ENCODE results near the gene SLC25A24. TPM values are rescaled to one million over a fixed set of nuclear protein-coding genes. Genes with fewer than 3 reads are reported as not detected.

The SLC25A24 gene
- total and polyA plus RNA-seq, 2 experiments from 2014 or later, result 32.5 to 69.2 TPM

- 95% methylated on average over 1 of the region's 1 CpG for WGBS (ENCODE audit: low lambda C conversion rate, missing lambda C conversion rate)
- no peaks in the 10 kb centered on the region for H3K27me3 ChIP-seq
Measured at GRCh38 chr1:108100148-108100547, 100.0 kb downstream of the SLC25A24 start.

GRCh38 chr1:108097018-108097417 lies 103.1 kb downstream of the SLC25A24 start:
- Histone ChIP-seq H3K4me3 (no peak overlapping the region), H4K20me1 (ENCODE audit: insufficient read depth, poor library complexity, severe bottlenecking) (no peaks in the 10 kb centered on the region), H3K4me1 (ENCODE audit: insufficient read depth) (no peaks in the 10 kb centered on the region), H3K79me2 (no peaks in the 10 kb centered on the region), H2AFZ (no peak overlapping the region), H3K27ac (no peak overlapping the region), H3K9me3 (ENCODE audit: low read depth) (no peaks in the 10 kb centered on the region), H3K4me2 (no peak overlapping the region), H3K9me2 (replicated peaks; ENCODE audit: insufficient read depth) (no peaks in the 10 kb centered on the region), H3K27me3 (no peaks in the 10 kb centered on the region), H3K36me3 (replicated peaks; ENCODE audit: insufficient read depth, low read depth) (no peaks in the 10 kb centered on the region)
- TF ChIP-seq CTCF (IDR thresholded peaks at IDR 0.05; ENCODE audit: poor library complexity) (no peak), EZH2 (IDR thresholded peaks at IDR 0.05; ENCODE audit: borderline replicate concordance) (no peak), EZH2phosphoT487 (IDR thresholded peaks at IDR 0.05; ENCODE audit: low read depth, severe bottlenecking, unreplicated experiment) (no peak)
- no peak for DNase-seq (ENCODE audit: low spot score)

More at GRCh38 chr1:108100148-108100547, 100.0 kb downstream of the SLC25A24 start:
- no peaks in the 10 kb centered on the region for H3K9me2 ChIP-seq (replicated peaks; ENCODE audit: insufficient read depth)
- H3K27ac ChIP-seq, result no peak overlapping the region
- DNase-seq (ENCODE audit: low spot score), result no peak
- H3K9me3 ChIP-seq (ENCODE audit: low read depth), result no peaks in the 10 kb centered on the region
- H3K4me2 ChIP-seq, result no peak overlapping the region
- no peaks in the 10 kb centered on the region for H3K36me3 ChIP-seq (replicated peaks; ENCODE audit: insufficient read depth, low read depth)
- no peak overlapping the region for H3K4me3 ChIP-seq
- H3K79me2 ChIP-seq, result no peaks in the 10 kb centered on the region
- H2AFZ ChIP-seq, result no peak overlapping the region
- no peak for TF ChIP-seq EZH2phosphoT487 (IDR thresholded peaks at IDR 0.05; ENCODE audit: low read depth, severe bottlenecking, unreplicated experiment)
- no peak for TF ChIP-seq EZH2 (IDR thresholded peaks at IDR 0.05; ENCODE audit: borderline replicate concordance)
- TF ChIP-seq CTCF (IDR thresholded peaks at IDR 0.05; ENCODE audit: poor library complexity), result no peak
- no peaks in the 10 kb centered on the region for H4K20me1 ChIP-seq (ENCODE audit: insufficient read depth, poor library complexity, severe bottlenecking)
- H3K4me1 ChIP-seq (ENCODE audit: insufficient read depth), result no peaks in the 10 kb centered on the region

- no peaks in the 10 kb centered on the region for H3K9me3 ChIP-seq (ENCODE audit: low read depth)
- H4K20me1 ChIP-seq (ENCODE audit: insufficient read depth, poor library complexity, severe bottlenecking), result no peaks in the 10 kb centered on the region
- H3K4me1 ChIP-seq (ENCODE audit: insufficient read depth), result no peaks in the 10 kb centered on the region
- H3K27ac ChIP-seq, result no peak overlapping the region
- WGBS (ENCODE audit: low lambda C conversion rate, missing lambda C conversion rate), result 81% methylated on average over 4 of the region's 4 CpGs
- H3K79me2 ChIP-seq, result no peaks in the 10 kb centered on the region
- H3K4me3 ChIP-seq, result no peak overlapping the region
- H3K27me3 ChIP-seq, result no peaks in the 10 kb centered on the region
- H3K9me2 ChIP-seq (replicated peaks; ENCODE audit: insufficient read depth), result no peaks in the 10 kb centered on the region
- TF ChIP-seq EZH2phosphoT487 (IDR thresholded peaks at IDR 0.05; ENCODE audit: low read depth, severe bottlenecking, unreplicated experiment) (no peak), EZH2 (IDR thresholded peaks at IDR 0.05; ENCODE audit: borderline replicate concordance) (no peak), CTCF (IDR thresholded peaks at IDR 0.05; ENCODE audit: poor library complexity) (no peak)
- H3K36me3 ChIP-seq (replicated peaks; ENCODE audit: insufficient read depth, low read depth), result no peaks in the 10 kb centered on the region
- no peak overlapping the region for H2AFZ ChIP-seq
- DNase-seq (ENCODE audit: low spot score), result no peak
- H3K4me2 ChIP-seq, result no peak overlapping the region
Measured at GRCh38 chr1:108096089-108096488, 104.1 kb downstream of the SLC25A24 start.

GRCh38 chr1:108089477-108089876 lies 110.7 kb downstream of the SLC25A24 start:
- Histone ChIP-seq H3K4me1 (ENCODE audit: insufficient read depth) (no peaks in the 10 kb centered on the region), H3K9me2 (replicated peaks; ENCODE audit: insufficient read depth) (no peaks in the 10 kb centered on the region), H3K4me2 (no peak overlapping the region), H3K79me2 (no peaks in the 10 kb centered on the region), H3K9me3 (ENCODE audit: low read depth) (no peaks in the 10 kb centered on the region), H4K20me1 (ENCODE audit: insufficient read depth, poor library complexity, severe bottlenecking) (no peaks in the 10 kb centered on the region), H3K27me3 (no peaks in the 10 kb centered on the region), H3K4me3 (no peak overlapping the region), H3K27ac (no peak overlapping the region), H2AFZ (no peak overlapping the region), H3K36me3 (replicated peaks; ENCODE audit: insufficient read depth, low read depth) (no peaks in the 10 kb centered on the region)
- no peak for DNase-seq (ENCODE audit: low spot score)
- TF ChIP-seq CTCF (IDR thresholded peaks at IDR 0.05; ENCODE audit: poor library complexity) (no peak), EZH2phosphoT487 (IDR thresholded peaks at IDR 0.05; ENCODE audit: low read depth, severe bottlenecking, unreplicated experiment) (no peak), EZH2 (IDR thresholded peaks at IDR 0.05; ENCODE audit: borderline replicate concordance) (no peak)
- WGBS (ENCODE audit: low lambda C conversion rate, missing lambda C conversion rate), result 63% methylated on average over 1 of the region's 1 CpG

Measured in hepatocyte (in vitro differentiated cells).